GM21447 (cell line): ENCODE data around the gene CTTNBP2.

ENCODE experiments used
- ATAC-seq: cut with Tn5 transposase; IDR thresholded peaks from one replicate; pipeline ENCODE4 v1.9.1; 2021; ENCODE audit not compliant: unreplicated experiment

The CTTNBP2 gene

GRCh38 chr7:117872561-117873309 is 506 bp downstream of the CTTNBP2 start:
- no peak for ATAC-seq

GRCh38 chr7:117871778-117872538 is 1.3 kb downstream of the CTTNBP2 start:
- ATAC-seq: no peak

GRCh38 chr7:117871401-117871777 is 1.9 kb downstream of the CTTNBP2 start:
- no peak for ATAC-seq

- ATAC-seq: no peak
Observed at GRCh38 chr7:117870448-117871130, 2.7 kb downstream of the CTTNBP2 start.

- ATAC-seq: no peak
Observed at GRCh38 chr7:117869374-117869773, 3.9 kb downstream of the CTTNBP2 start.

- ATAC-seq: no peak
Observed at GRCh38 chr7:117863618-117864017, 9.6 kb downstream of the CTTNBP2 start.

- no peak for ATAC-seq
Observed at GRCh38 chr7:117862378-117862777, 10.9 kb downstream of the CTTNBP2 start.

GRCh38 chr7:117859246-117859812 is 13.9 kb downstream of the CTTNBP2 start:
- no peak for ATAC-seq

- ATAC-seq: no peak
Observed at GRCh38 chr7:117858712-117859111, 14.5 kb downstream of the CTTNBP2 start.

GRCh38 chr7:117857718-117858117 is 15.5 kb downstream of the CTTNBP2 start:
- ATAC-seq: no peak

- ATAC-seq: no peak
Observed at GRCh38 chr7:117856196-117856595, 17.0 kb downstream of the CTTNBP2 start.

- ATAC-seq: no peak
Observed at GRCh38 chr7:117854186-117854585, 19.1 kb downstream of the CTTNBP2 start.

GRCh38 chr7:117848941-117849340 is 24.3 kb downstream of the CTTNBP2 start:
- ATAC-seq: no peak

GRCh38 chr7:117844678-117845077 is 28.6 kb downstream of the CTTNBP2 start:
- ATAC-seq: no peak

- no peak for ATAC-seq
Observed at GRCh38 chr7:117841611-117842010, 31.6 kb downstream of the CTTNBP2 start.

- no peak for ATAC-seq
Observed at GRCh38 chr7:117841011-117841410, 32.2 kb downstream of the CTTNBP2 start.

- peak; percentile 71 for ATAC-seq
Observed at GRCh38 chr7:117839507-117839906, 33.7 kb downstream of the CTTNBP2 start.

- peak; percentile 91 for ATAC-seq
Observed at GRCh38 chr7:117837841-117838240, 35.4 kb downstream of the CTTNBP2 start.

- no peak for ATAC-seq
Observed at GRCh38 chr7:117835016-117835664, 38.1 kb downstream of the CTTNBP2 start.

- no peak for ATAC-seq
Observed at GRCh38 chr7:117830422-117830954, 42.8 kb downstream of the CTTNBP2 start.
